ENCODE measurements around the gene BCL10.

BCL10 gene

GRCh38 chr1:85219853-85220610 lies 56.4 kb downstream of the BCL10 start:
- no peak for DNase-seq

- DNase-seq: no peak
These were observed 59.7 kb downstream of the BCL10 start for GRCh38 chr1:85216697-85217096.
